H1 (cell line): ENCODE results near the gene PIK3R6. TPM values are rescaled to one million over a fixed set of nuclear protein-coding genes. Genes with fewer than 3 reads are reported as not detected.

ENCODE experiments used
- CTCF ChIA-PET: fragments of 300-600 bp; sonication (Branson Sonifier 250); formaldehyde crosslinking; loops from one replicate; lab custom pipeline; 2021; ENCODE audit not compliant: partially characterized antibody; lab: Charles Lee
- POLR2A ChIA-PET: fragments of 300-600 bp; sonication (Branson Sonifier 250); formaldehyde crosslinking; loops from one replicate; lab custom pipeline; 2021; ENCODE audit warnings: inconsistent platforms; ENCODE audit not compliant: partially characterized antibody; lab: Charles Lee
- DNase-seq, 2 experiments: peaks; one replicate each; pipeline versions ENCODE4 v3.0.0 to v3.0.0-alpha.2; 2010 to 2022; ENCODE audit warnings: low spot score in 2 of 2, low read depth in 1 of 2, mixed read lengths in 1 of 2
- FAIRE-seq: peaks from 2 replicates; lab custom pipeline; 2011; peaks lifted over from hg19 to GRCh38; lab: Jason Lieb, UNC
- H2AFZ ChIP-seq: 2 replicates; pipeline ENCODE4 v1.8.1; 2012; ENCODE audit warnings: low read length, inconsistent platforms
- H2AK5ac ChIP-seq: 2 replicates; pipeline ENCODE4 v1.6.1; 2013; ENCODE audit warnings: low read depth, low read length
- H2BK120ac ChIP-seq: replicated peaks from 2 replicates; pipeline ENCODE3; 2013; ENCODE audit warnings: low read depth, low read length, inconsistent platforms
- H2BK12ac ChIP-seq: 2 replicates; pipeline ENCODE4 v1.6.1; 2013; ENCODE audit warnings: low read depth, low read length
- H2BK15ac ChIP-seq: 2 replicates; pipeline ENCODE4 v1.6.1; 2013; ENCODE audit warnings: low read length
- H2BK20ac ChIP-seq: 2 replicates; pipeline ENCODE4 v1.6.1; 2013; ENCODE audit warnings: low read length
- H2BK5ac ChIP-seq: 2 replicates; pipeline ENCODE4 v1.6.1; 2013; ENCODE audit warnings: low read depth, low read length
- H3K14ac ChIP-seq: 2 replicates; pipeline ENCODE4 v1.6.1; 2013; ENCODE audit warnings: inconsistent platforms; ENCODE audit not compliant: insufficient read length
- H3K18ac ChIP-seq: 2 replicates; pipeline ENCODE4 v1.6.1; 2013; ENCODE audit warnings: low read length; ENCODE audit errors: extremely low read depth
- H3K23ac ChIP-seq: 2 replicates; pipeline ENCODE4 v1.6.1; 2013; ENCODE audit warnings: inconsistent platforms; ENCODE audit not compliant: insufficient read length
- H3K23me2 ChIP-seq: 2 replicates; pipeline ENCODE4 v1.6.1; 2013; ENCODE audit warnings: low read depth, low read length
- H3K27ac ChIP-seq: 2 replicates; pipeline ENCODE4 v1.6.1; 2011; ENCODE audit warnings: low read depth, low read length, inconsistent platforms
- H3K27me3 ChIP-seq, 4 experiments: replicated peaks in 1 of 4; 1 replicate in 1 of 4; 2 replicates in 3 of 4; pipeline versions ENCODE4 v1.6.1 to v1.8.1; 2011 to 2013; ENCODE audit warnings: low read length in 3 of 4, mild to moderate bottlenecking in 3 of 4, inconsistent platforms in 2 of 4, mixed read lengths in 2 of 4, moderate library complexity in 1 of 4; ENCODE audit not compliant: control insufficient read depth in 3 of 4, insufficient read depth in 3 of 4; ENCODE audit errors: extremely low read depth in 1 of 4
- H3K36me3 ChIP-seq, 4 experiments: 2 replicates each; pipeline versions ENCODE4 v1.6.1 to v1.8.1; 2011 to 2013; ENCODE audit warnings: mild to moderate bottlenecking in 4 of 4, low read length in 3 of 4, moderate library complexity in 2 of 4, control low read depth in 1 of 4, inconsistent platforms in 1 of 4; ENCODE audit not compliant: insufficient read depth in 4 of 4, control insufficient read depth in 2 of 4
- H3K4ac ChIP-seq: replicated peaks from 2 replicates; pipeline ENCODE3; 2013; ENCODE audit warnings: low read length, low read depth, mixed read lengths, inconsistent platforms; ENCODE audit not compliant: insufficient read length
- H3K4me1 ChIP-seq, 4 experiments: replicated peaks in 1 of 4; 1 replicate in 1 of 4; 2 replicates in 3 of 4; pipeline versions ENCODE4 v1.6.1 to v1.8.1; 2011 to 2013; ENCODE audit warnings: low read length in 3 of 4, inconsistent platforms in 2 of 4, mixed read lengths in 1 of 4; ENCODE audit not compliant: insufficient read depth in 4 of 4, control insufficient read depth in 3 of 4
- H3K4me2 ChIP-seq, 2 experiments: 2 replicates each; pipeline versions ENCODE4 v1.6.1 to v1.8.1; 2011 to 2013; ENCODE audit warnings: low read depth in 2 of 2, low read length in 2 of 2, control low read depth in 1 of 2, inconsistent platforms in 1 of 2, mild to moderate bottlenecking in 1 of 2; ENCODE audit not compliant: insufficient read depth in 1 of 2
- H3K4me3 ChIP-seq, 4 experiments: fragments of 200-600, 300-600 bp in 1 of 4; sonication (generic), shearing (Covaris generic), sonication (Bioruptor Twin) in 1 of 4; 2 replicates each; pipeline versions ENCODE4 v1.5.1 to v1.8.1; 2011 to 2016; ENCODE audit warnings: low read length in 4 of 4, low read depth in 3 of 4, control low read depth in 2 of 4, inconsistent platforms in 2 of 4, mild to moderate bottlenecking in 2 of 4, mixed read lengths in 1 of 4, moderate library complexity in 1 of 4; ENCODE audit not compliant: insufficient read depth in 2 of 4; ENCODE audit errors: extremely low read depth in 1 of 4
- H3K56ac ChIP-seq: replicated peaks from 2 replicates; pipeline ENCODE3; 2013; ENCODE audit warnings: low read depth, mild to moderate bottlenecking, mixed read lengths, low read length, inconsistent platforms; ENCODE audit not compliant: insufficient read length
- H3K79me1 ChIP-seq: 2 replicates; pipeline ENCODE4 v1.6.1; 2013; ENCODE audit warnings: low read depth, low read length, control low read depth
- H3K79me2 ChIP-seq, 2 experiments: 2 replicates each; pipeline versions ENCODE4 v1.6.1 to v1.8.1; 2012 to 2013; ENCODE audit warnings: low read length in 2 of 2, mild to moderate bottlenecking in 2 of 2, inconsistent platforms in 1 of 2; ENCODE audit not compliant: insufficient read depth in 2 of 2, control insufficient read depth in 1 of 2
- H3K9ac ChIP-seq, 4 experiments: replicated peaks in 1 of 4; 1 replicate in 1 of 4; 2 replicates in 3 of 4; pipeline versions ENCODE4 v1.6.1 to v1.8.1; 2011 to 2013; ENCODE audit warnings: low read depth in 3 of 4, low read length in 3 of 4, control low read depth in 2 of 4, mild to moderate bottlenecking in 2 of 4, moderate library complexity in 2 of 4, inconsistent platforms in 1 of 4; ENCODE audit errors: extremely low read depth in 1 of 4
- H3K9me3 ChIP-seq, 2 experiments: 2 replicates each; pipeline versions ENCODE4 v1.6.1 to v1.8.1; 2012 to 2013; ENCODE audit warnings: mild to moderate bottlenecking in 2 of 2, moderate library complexity in 2 of 2, control low read depth in 1 of 2, inconsistent platforms in 1 of 2, low read depth in 1 of 2, low read length in 1 of 2, mixed read lengths in 1 of 2; ENCODE audit not compliant: insufficient read depth in 2 of 2
- H4K20me1 ChIP-seq, 2 experiments: replicated peaks in 1 of 2; 2 replicates each; pipeline versions ENCODE3 to v1.8.1; 2011 to 2013; ENCODE audit warnings: inconsistent platforms in 2 of 2, low read length in 2 of 2, mild to moderate bottlenecking in 1 of 2; ENCODE audit not compliant: insufficient read depth in 2 of 2, control insufficient read depth in 1 of 2
- H4K5ac ChIP-seq: 2 replicates; pipeline ENCODE4 v1.6.1; 2013; ENCODE audit warnings: low read length, low read depth, mixed read lengths, inconsistent platforms; ENCODE audit not compliant: insufficient read length
- H4K8ac ChIP-seq: 2 replicates; pipeline ENCODE4 v1.8.0; 2013; ENCODE audit warnings: mild to moderate bottlenecking, moderate library complexity, low read length, inconsistent platforms; ENCODE audit not compliant: insufficient read depth; ENCODE audit errors: extremely low read depth
- H4K91ac ChIP-seq: replicated peaks from 2 replicates; pipeline ENCODE3; 2013; ENCODE audit warnings: low read length, mixed read lengths, inconsistent platforms; ENCODE audit not compliant: insufficient read length
- BACH1 ChIP-seq: IDR thresholded peaks from 2 replicates; pipeline ENCODE4 v1.6.1; 2012; ENCODE audit warnings: low read length, improper control_type of control experiment
- BCL11A ChIP-seq, 2 experiments: IDR thresholded peaks; one replicate each; pipeline ENCODE4 v1.6.1; 2011; ENCODE audit warnings: low read depth in 2 of 2, low read length in 2 of 2, mild to moderate bottlenecking in 2 of 2
- CREB1 ChIP-seq: IDR thresholded peaks from 2 replicates; pipeline ENCODE4 v1.6.1; 2012; ENCODE audit warnings: inconsistent platforms
- EP300 ChIP-seq, 2 experiments: IDR thresholded peaks; 1 replicate in 1 of 2; 2 replicates in 1 of 2; pipeline ENCODE4 v1.6.1; 2011 to 2012; ENCODE audit warnings: low read depth in 2 of 2, low read length in 2 of 2, mild to moderate bottlenecking in 2 of 2, borderline replicate concordance in 1 of 2, inconsistent platforms in 1 of 2, moderate library complexity in 1 of 2
- KDM1A ChIP-seq: fragments of 200-600, 300-600 bp; sonication (generic); IDR thresholded peaks from 2 replicates; pipeline ENCODE4 v1.7.1; 2016; ENCODE audit warnings: mild to moderate bottlenecking, low read length, borderline replicate concordance
- NRF1 ChIP-seq: IDR thresholded peaks from 2 replicates; pipeline ENCODE4 v1.6.1; 2011; ENCODE audit warnings: mild to moderate bottlenecking, low read depth, low read length, improper control_type of control experiment
- POLR2AphosphoS5 ChIP-seq: IDR thresholded peaks from 2 replicates; pipeline ENCODE4 v1.6.1; 2011; ENCODE audit warnings: low read depth, low read length
- RNF2 ChIP-seq: fragments of 200-900, 300-1000 bp; sonication (generic); IDR thresholded peaks from 2 replicates; pipeline ENCODE4 v1.7.1; 2016; ENCODE audit warnings: borderline replicate concordance, low read depth, mild to moderate bottlenecking, antibody characterized with exemption, low read length; ENCODE audit not compliant: poor library complexity, severe bottlenecking; ENCODE audit errors: missing control alignments
- TEAD4 ChIP-seq: IDR thresholded peaks from 2 replicates; pipeline ENCODE4 v1.6.1; 2012; ENCODE audit warnings: low read depth, low read length, inconsistent platforms, mixed read lengths
- YY1 ChIP-seq: IDR thresholded peaks from 2 replicates; pipeline ENCODE4 v1.6.1; 2011; ENCODE audit warnings: low read depth, mild to moderate bottlenecking, low read length
- WGBS, 2 experiments: shearing (Covaris generic) in 1 of 2; methylation state at CpG; one replicate each; pipeline versions ENCODE4 v1.1.6 to v1.1.7; 2013 to 2015; ENCODE audit warnings: low lambda C conversion rate in 2 of 2, mixed read lengths in 2 of 2, inconsistent platforms in 1 of 2, low coverage in 1 of 2, missing lambda C conversion rate in 1 of 2; ENCODE audit not compliant: insufficient replicate concordance in 2 of 2, insufficient coverage in 1 of 2, insufficient read length in 1 of 2; ENCODE audit errors: extremely low coverage in 1 of 2, missing lambda C conversion rate in 1 of 2; 5-methylcytosine and 5-hydroxymethylcytosine counted together
- polyA plus RNA-seq, 7 experiments: library from polyadenylated mRNA; depleted of rRNA in 3 of 7; stranded (reverse) in 5 of 7; unstranded in 2 of 7; fragments of >200 nt in 5 of 7; fragments of 200-250 nt in 2 of 7; gene quantifications; 1 replicate in 5 of 7; 2 replicates in 1 of 7; 4 replicates in 1 of 7; pipeline versions ENCODE4 v1.2.1 to v1.2.3, GENCODE V29; 2011 to 2013; ENCODE audit warnings: missing spikeins in 2 of 7, mixed read lengths in 2 of 7
- total RNA-seq: library from RNA; stranded (reverse); fragmentation: NEBNext Ultra II Directional; extraction: Animal tissue kit (Norgen Biotek cat#: 25700); gene quantifications from 2 replicates; pipeline ENCODE4 v1.2.1, GENCODE V29; 2021
- TF ChIP-seq, protein P1 (sequence below): IDR thresholded peaks from 2 replicates; pipeline ENCODE4 v1.6.1; 2012; ENCODE audit warnings: inconsistent platforms
- TF ChIP-seq, protein P2 (sequence below): IDR thresholded peaks from 2 replicates; pipeline ENCODE4 v1.6.1; 2012; ENCODE audit warnings: low read length, inconsistent platforms

The PIK3R6 gene
- total and polyA plus RNA-seq, 2 of the 8 experiments (the other 6 are each of a cell fraction or from before 2014, with no cell fraction given): 0.24 to 1.2 TPM

DNA sequence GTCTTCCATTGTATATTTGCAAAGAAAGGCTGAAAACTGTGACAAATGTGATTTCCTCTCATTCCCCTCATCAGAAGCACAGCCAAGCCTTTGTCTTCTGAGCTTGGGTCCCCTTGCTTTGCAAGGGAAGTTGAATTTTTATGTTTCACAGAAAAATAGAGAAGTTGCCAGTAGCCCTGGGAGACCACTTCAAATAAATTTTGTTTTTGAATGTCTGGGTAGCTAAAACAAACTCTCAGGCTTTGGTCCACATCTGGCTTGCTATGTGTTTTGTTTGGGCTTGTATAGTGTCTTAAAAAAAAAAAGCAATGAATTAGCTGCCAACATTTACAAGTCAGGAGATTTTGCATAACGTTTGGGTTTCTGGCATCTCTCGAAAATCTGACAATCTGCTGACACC is 24.1 kb downstream of the PIK3R6 start:
- Histone ChIP-seq H3K36me3 (no peaks in the 10 kb centered on the region), H3K79me1 (no peaks in the 10 kb centered on the region), H2BK20ac (no peak overlapping the region), H3K9ac (no peak overlapping the region), H3K14ac (no peak overlapping the region), H3K4me1 (peaks cover 0 to 3% (median 0%) of the 10 kb centered on the region in 4 experiments; a peak in 3 of 7 replicates), H2BK5ac (no peak overlapping the region), H3K79me2 (no peaks in the 10 kb centered on the region), H3K4me2 (no peak overlapping the region), H3K23me2 (no peaks in the 10 kb centered on the region), H2BK120ac (no peak overlapping the region), H4K5ac (no peak overlapping the region), H3K23ac (no peak overlapping the region), H4K91ac (no peak overlapping the region), H2BK12ac (no peak overlapping the region), H3K27ac (no peak overlapping the region), H3K27me3 (no peaks in the 10 kb centered on the region), H2AFZ (no peak overlapping the region), H3K4ac (no peak overlapping the region), H3K56ac (no peak overlapping the region), H3K9me3 (no peaks in the 10 kb centered on the region), H2BK15ac (no peak overlapping the region), H3K18ac (no peak overlapping the region), H3K4me3 (no peak overlapping the region), H2AK5ac (no peak overlapping the region), H4K20me1 (no peaks in the 10 kb centered on the region), H4K8ac (no peak overlapping the region)
- DNase-seq (no peak), FAIRE-seq (no peak)
- ChIA-PET CTCF (interaction anchor here (0.9 to 3.1 kb wide), 8 partner anchors 10 to 51 kb away, joined by 3 to 15 read pairs (median 6); no protein-coding TSS in a partner anchor), POLR2A (interaction anchor here (1.5 kb wide), 1 partner anchor 10 kb away, joined by 3 read pairs; no protein-coding TSS in a partner anchor)
- WGBS, 2 experiments: 65% methylated on average over 2 of the region's 2 CpGs; no CpG with 5 or more reads in 1 of the 2 experiments
- TF ChIP-seq, protein P1, sequence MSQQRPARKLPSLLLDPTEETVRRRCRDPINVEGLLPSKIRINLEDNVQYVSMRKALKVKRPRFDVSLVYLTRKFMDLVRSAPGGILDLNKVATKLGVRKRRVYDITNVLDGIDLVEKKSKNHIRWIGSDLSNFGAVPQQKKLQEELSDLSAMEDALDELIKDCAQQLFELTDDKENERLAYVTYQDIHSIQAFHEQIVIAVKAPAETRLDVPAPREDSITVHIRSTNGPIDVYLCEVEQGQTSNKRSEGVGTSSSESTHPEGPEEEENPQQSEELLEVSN: no peak
- TF ChIP-seq CREB1 (no peak), NRF1 (no peak), KDM1A (no peak), RNF2 (no peak), BCL11A (IDR thresholded peaks at IDR 0.05; ENCODE audit: low read depth in 2 of 2, low read length in 2 of 2) (no peak), EP300 (IDR thresholded peaks at IDR 0.05; ENCODE audit: borderline replicate concordance in 1 of 2, low read depth in 2 of 2, low read length in 2 of 2) (no peak), TEAD4 (no peak), YY1 (no peak), BACH1 (no peak), POLR2AphosphoS5 (no peak)
- TF ChIP-seq, protein P2, sequence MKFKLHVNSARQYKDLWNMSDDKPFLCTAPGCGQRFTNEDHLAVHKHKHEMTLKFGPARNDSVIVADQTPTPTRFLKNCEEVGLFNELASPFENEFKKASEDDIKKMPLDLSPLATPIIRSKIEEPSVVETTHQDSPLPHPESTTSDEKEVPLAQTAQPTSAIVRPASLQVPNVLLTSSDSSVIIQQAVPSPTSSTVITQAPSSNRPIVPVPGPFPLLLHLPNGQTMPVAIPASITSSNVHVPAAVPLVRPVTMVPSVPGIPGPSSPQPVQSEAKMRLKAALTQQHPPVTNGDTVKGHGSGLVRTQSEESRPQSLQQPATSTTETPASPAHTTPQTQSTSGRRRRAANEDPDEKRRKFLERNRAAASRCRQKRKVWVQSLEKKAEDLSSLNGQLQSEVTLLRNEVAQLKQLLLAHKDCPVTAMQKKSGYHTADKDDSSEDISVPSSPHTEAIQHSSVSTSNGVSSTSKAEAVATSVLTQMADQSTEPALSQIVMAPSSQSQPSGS: no peak
